HepG2 (cell line): ENCODE measurements around the gene NT5C3B. TPM values are rescaled to one million over a fixed set of nuclear protein-coding genes. Genes with fewer than 3 reads are reported as not detected.

Experiments used
- ATAC-seq: fragments of 200-7000 bp; cut with Tn5 transposase; 3 replicates; pipeline ENCODE4 v1.9.1; 2020; ENCODE audit warnings: mild to moderate bottlenecking, moderate library complexity
- BruUV-seq: library from RNA; stranded (reverse); fragments of 400-500 nt; replicated peaks from 2 replicates; lab custom pipeline; 2021; lab: Mats Ljungman, UMichigan
- CTCF ChIA-PET: fragments of 300-600 bp; formaldehyde crosslinking; extraction: SDS; loops from one replicate; lab custom pipeline; 2021; ENCODE audit warnings: low total read pairs, inconsistent platforms, low intra/inter-chr PET ratio; lab: Yijun Ruan, JAX
- POLR2A ChIA-PET: fragments of 350-600 bp; sonication (Branson Sonifier 250); formaldehyde crosslinking; loops from one replicate; lab custom pipeline; 2020; ENCODE audit warnings: antibody characterized with exemption, inconsistent platforms; lab: Yijun Ruan, JAX
- DNase-seq: peaks from one replicate; pipeline ENCODE4 v3.0.0-alpha.2; 2015; ENCODE audit warnings: low spot score
- FAIRE-seq: peaks from 3 replicates; lab custom pipeline; 2011; peaks lifted over from hg19 to GRCh38; lab: Jason Lieb, UNC
- H2AFZ ChIP-seq: one replicate; pipeline ENCODE4 v1.6.1; 2011; ENCODE audit warnings: low read length, inconsistent platforms
- H3K27ac ChIP-seq: fragments of 300-600 bp; 3 replicates; pipeline ENCODE4 v1.8.0; 2011; ENCODE audit warnings: mixed run types, mild to moderate bottlenecking, mixed read lengths, low read length, inconsistent platforms; ENCODE audit not compliant: insufficient read depth; ENCODE audit errors: extremely low read length
- H3K27me3 ChIP-seq, 2 experiments: fragments of 200-600 bp in 1 of 2; 2 replicates in 1 of 2; 3 replicates in 1 of 2; pipeline versions ENCODE4 v1.6.0 to v1.8.0; 2011; ENCODE audit warnings: low read length in 2 of 2, mild to moderate bottlenecking in 2 of 2, moderate library complexity in 2 of 2, inconsistent platforms in 1 of 2; ENCODE audit not compliant: insufficient read depth in 2 of 2, control insufficient read depth in 1 of 2
- H3K36me3 ChIP-seq, 2 experiments: fragments of 200-600 bp in 1 of 2; replicated peaks in 1 of 2; 2 replicates in 1 of 2; 3 replicates in 1 of 2; pipeline versions ENCODE4 v1.5.1 to v1.8.0; 2011; ENCODE audit warnings: low read length in 2 of 2, inconsistent platforms in 1 of 2; ENCODE audit not compliant: insufficient read depth in 2 of 2, control insufficient read depth in 1 of 2
- H3K4me1 ChIP-seq: 2 replicates; pipeline ENCODE4 v1.5.1; 2012; ENCODE audit warnings: low read length, inconsistent platforms; ENCODE audit not compliant: insufficient read depth
- H3K4me2 ChIP-seq: 2 replicates; pipeline ENCODE4 v1.6.0; 2011; ENCODE audit warnings: low read depth, low read length, inconsistent platforms
- H3K4me3 ChIP-seq, 3 experiments: fragments of 200-600 bp in 1 of 3; sonication (generic), shearing (Covaris generic) in 1 of 3; replicated peaks in 1 of 3; 2 replicates each; pipeline ENCODE4 v1.5.1; 2011 to 2016; ENCODE audit warnings: low read length in 3 of 3, inconsistent platforms in 2 of 3, low read depth in 2 of 3, mild to moderate bottlenecking in 2 of 3, control low read depth in 1 of 3, mixed read lengths in 1 of 3; ENCODE audit not compliant: insufficient read depth in 1 of 3
- H3K79me2 ChIP-seq: one replicate; pipeline ENCODE4 v1.6.1; 2011; ENCODE audit warnings: low read length, inconsistent platforms; ENCODE audit not compliant: insufficient read depth
- H3K9ac ChIP-seq: 2 replicates; pipeline ENCODE4 v1.6.0; 2011; ENCODE audit warnings: mild to moderate bottlenecking, low read depth, low read length, inconsistent platforms; ENCODE audit not compliant: insufficient read depth
- H3K9me3 ChIP-seq: 2 replicates; pipeline ENCODE4 v1.5.1; 2012; ENCODE audit warnings: mild to moderate bottlenecking, low read length
- H4K20me1 ChIP-seq: 2 replicates; pipeline ENCODE4 v1.6.0; 2011; ENCODE audit warnings: inconsistent platforms, mild to moderate bottlenecking, low read length, moderate library complexity; ENCODE audit not compliant: insufficient read depth
- ATRX ChIP-seq: sonication (generic); formaldehyde crosslinking; IDR thresholded peaks from 2 replicates; pipeline ENCODE4 v1.4.0; 2020; ENCODE audit warnings: missing genetic modification reagents, borderline replicate concordance
- IKZF4 ChIP-seq: sonication (generic); formaldehyde crosslinking; IDR thresholded peaks from 2 replicates; pipeline ENCODE4 v1.5.1; 2020; ENCODE audit warnings: borderline replicate concordance, mild to moderate bottlenecking, low read depth, missing genetic modification reagents; ENCODE audit errors: not compliant biosample characterization
- KDM6A ChIP-seq: IDR thresholded peaks from 2 replicates; pipeline ENCODE4 v1.6.1; 2016; ENCODE audit warnings: low read depth
- POLR2AphosphoS5 ChIP-seq: IDR thresholded peaks from 2 replicates; pipeline ENCODE4 v1.6.1; 2012; ENCODE audit warnings: low read depth, low read length
- POLR2G ChIP-seq: fragments of 200-400 bp; formaldehyde crosslinking; IDR thresholded peaks from 2 replicates; pipeline ENCODE4 v1.6.1; 2018; ENCODE audit warnings: mild to moderate bottlenecking, low read depth, low read length, moderate library complexity
- SNAPC5 ChIP-seq: sonication (generic); formaldehyde crosslinking; IDR thresholded peaks from 2 replicates; pipeline ENCODE4 v1.8.1; 2023; ENCODE audit warnings: mild to moderate bottlenecking, missing genetic modification reagents, borderline replicate concordance
- ZFAT ChIP-seq: sonication (generic); formaldehyde crosslinking; conservative IDR thresholded peaks from 2 replicates; pipeline ENCODE4 v1.8.1; 2023; ENCODE audit warnings: missing genetic modification reagents, inconsistent platforms
- ZNF24 ChIP-seq: fragments of 450-650 bp; IDR thresholded peaks from 2 replicates; pipeline ENCODE4 v1.6.1; 2017; ENCODE audit warnings: antibody characterized with exemption, mild to moderate bottlenecking
- WGBS: methylation state at CpG from one replicate; pipeline ENCODE4 v1.1.6; 2017; ENCODE audit warnings: low lambda C conversion rate; 5-methylcytosine and 5-hydroxymethylcytosine counted together
- in situ Hi-C: cut with HindIII; loops from 2 replicates; pipeline ENCODE4 v1.10.0; 2017; ENCODE audit warnings: low pct_unique_long_range_greater_than_20kb; ENCODE audit not compliant: extremely low pct_ligation_motif_present
- intact Hi-C: fragments of 100-400 bp; cut with micrococcal nuclease; formaldehyde crosslinking; loops from one replicate; pipeline ENCODE4 v1.10.0; 2022; ENCODE audit not compliant: unreplicated experiment
- polyA plus RNA-seq, 8 experiments: library from polyadenylated mRNA; depleted of rRNA in 3 of 8; stranded (reverse) in 7 of 8; unstranded in 1 of 8; fragments of >200 nt; fragmentation: Illumina TruSeq in 4 of 8; extraction: Trizol in 4 of 8; gene quantifications; 2 replicates each; pipeline versions ENCODE4 v1.2.1 to v1.2.3, GENCODE V29; 2011 to 2016; ENCODE audit warnings: low read depth in 4 of 8, missing spikeins in 1 of 8, mixed read lengths in 1 of 8; ENCODE audit not compliant: insufficient read depth in 1 of 8
- total RNA-seq, 5 experiments: library from RNA; depleted of rRNA; stranded (reverse); fragments of >200 nt; fragmentation: Illumina TruSeq; extraction: Trizol; gene quantifications; 2 replicates each; pipeline ENCODE4 v1.2.3, GENCODE V29; 2016; ENCODE audit warnings: low read depth in 1 of 5
- TF ChIP-seq, protein P1 (sequence below), 2 experiments: fragments of 450-650 bp in 1 of 2; sonication (generic) in 1 of 2; formaldehyde crosslinking; IDR thresholded peaks; 2 replicates each; pipeline versions ENCODE4 v1.5.0 to v1.8.0; 2020 to 2022; ENCODE audit warnings: mild to moderate bottlenecking in 1 of 2, missing genetic modification reagents in 1 of 2

Gene NT5C3B
- total and polyA plus RNA-seq, 2 of the 13 experiments (the other 11 are each of a cell fraction or from before 2014, with no cell fraction given), result 104 to 126 TPM

- BruUV-seq, result no TSS peak
- no peak for FAIRE-seq
- Histone ChIP-seq H3K9ac (no peak overlapping the region), H3K4me1 (peaks cover 66% of the 10 kb centered on the region), H3K9me3 (no peaks in the 10 kb centered on the region), H3K79me2 (no peaks in the 10 kb centered on the region), H4K20me1 (no peaks in the 10 kb centered on the region), H3K4me3 (no peak overlapping the region), H3K27me3 (no peaks in the 10 kb centered on the region), H2AFZ (no peak overlapping the region), H3K27ac (no peak overlapping the region), H3K4me2 (no peak overlapping the region), H3K36me3 (peaks cover 27 to 53% of the 10 kb centered on the region in 2 experiments)
- 100% methylated on average over 8 of the region's 10 CpGs for WGBS
- intact Hi-C loops, result no loop called here
- in situ Hi-C loops, result no loop called here
- ATAC-seq, result no peak
- no peak for DNase-seq
- POLR2A ChIA-PET, result interaction anchor here (1.1 kb wide), 1 partner anchor 94 kb away, joined by 3 read pairs; the partner anchor contains the start of gene CNP
- TF ChIP-seq POLR2AphosphoS5 (no peak), POLR2G (no peak), ZNF24 (no peak), KDM6A (CRISPR knock-in tag) (no peak), ZFAT (CRISPR knock-in tag) (no peak), ATRX (CRISPR knock-in tag) (no peak), SNAPC5 (CRISPR knock-in tag) (no peak), IKZF4 (no peak)
- TF ChIP-seq, protein P1, sequence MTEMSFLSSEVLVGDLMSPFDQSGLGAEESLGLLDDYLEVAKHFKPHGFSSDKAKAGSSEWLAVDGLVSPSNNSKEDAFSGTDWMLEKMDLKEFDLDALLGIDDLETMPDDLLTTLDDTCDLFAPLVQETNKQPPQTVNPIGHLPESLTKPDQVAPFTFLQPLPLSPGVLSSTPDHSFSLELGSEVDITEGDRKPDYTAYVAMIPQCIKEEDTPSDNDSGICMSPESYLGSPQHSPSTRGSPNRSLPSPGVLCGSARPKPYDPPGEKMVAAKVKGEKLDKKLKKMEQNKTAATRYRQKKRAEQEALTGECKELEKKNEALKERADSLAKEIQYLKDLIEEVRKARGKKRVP (CRISPR knock-in tag; IDR thresholded peaks at IDR 0.05), result no peak
- CTCF ChIA-PET, result no interaction called here
Observed at GRCh38 chr17:41871789-41872188, 35.8 kb upstream of the NT5C3B start.
